ENCODE measurements around the gene FABP2.

- TF ChIP-seq CTCF (IDR thresholded peaks at IDR 0.05) (no peak), POLR2A (IDR thresholded peaks at IDR 0.05) (no peak)
Measured at GRCh38 chr4:119303587-119304305, 18.2 kb downstream of the FABP2 start.

Measured in testis (tissue), 2 donors.